AG09319 (cell line): ENCODE measurements around the gene NEDD8.

Source experiments
- DNase-seq: peaks from one replicate; pipeline ENCODE4 v3.0.0-alpha.2; 2010; ENCODE audit warnings: low read depth; ENCODE audit errors: extremely low read depth
- TF ChIP-seq, protein P1 (sequence below): IDR thresholded peaks from 2 replicates; pipeline ENCODE4 v1.5.1; 2011; ENCODE audit warnings: low read depth, mild to moderate bottlenecking, inconsistent platforms, low read length, moderate library complexity

Gene NEDD8

DNA sequence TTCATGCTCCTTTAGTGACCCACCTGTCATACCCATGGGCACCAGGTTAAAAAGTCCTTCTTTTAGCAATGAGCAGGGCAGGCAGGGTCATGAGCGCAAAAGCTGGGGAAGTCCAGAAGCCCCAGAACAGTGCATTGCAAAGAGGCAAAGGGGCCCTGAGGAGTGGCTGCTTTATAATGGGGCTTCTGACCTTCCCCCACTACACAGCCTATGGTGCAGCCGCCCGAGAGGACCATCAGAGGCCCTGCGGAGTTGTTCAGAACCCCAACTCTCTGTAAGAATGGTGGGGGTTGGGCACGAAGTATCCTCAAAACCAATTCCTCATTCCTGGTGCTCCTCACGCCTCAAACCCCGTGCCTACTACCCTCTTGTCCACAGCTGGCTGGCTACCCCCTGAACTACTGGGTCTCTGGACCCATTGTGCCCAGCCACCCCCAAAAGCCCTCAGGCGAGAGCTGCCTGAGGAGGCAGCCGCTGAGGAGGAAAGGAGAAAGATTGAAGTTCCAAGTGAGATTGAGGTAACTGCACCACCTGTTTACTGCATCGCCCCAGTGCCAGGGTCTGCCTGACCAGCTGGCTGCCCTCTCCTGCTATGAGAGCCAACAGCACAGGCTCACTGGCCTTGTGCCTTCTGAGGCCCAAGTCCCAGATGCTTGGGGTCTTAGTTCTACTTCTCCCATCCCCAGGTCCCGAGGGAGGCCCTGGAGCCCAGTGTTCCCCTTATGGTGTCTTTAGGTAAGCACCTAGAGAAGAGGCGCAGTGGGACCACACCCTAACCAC, 53.6 kb downstream of the NEDD8 start:
- DNase-seq: no peak

DNA sequence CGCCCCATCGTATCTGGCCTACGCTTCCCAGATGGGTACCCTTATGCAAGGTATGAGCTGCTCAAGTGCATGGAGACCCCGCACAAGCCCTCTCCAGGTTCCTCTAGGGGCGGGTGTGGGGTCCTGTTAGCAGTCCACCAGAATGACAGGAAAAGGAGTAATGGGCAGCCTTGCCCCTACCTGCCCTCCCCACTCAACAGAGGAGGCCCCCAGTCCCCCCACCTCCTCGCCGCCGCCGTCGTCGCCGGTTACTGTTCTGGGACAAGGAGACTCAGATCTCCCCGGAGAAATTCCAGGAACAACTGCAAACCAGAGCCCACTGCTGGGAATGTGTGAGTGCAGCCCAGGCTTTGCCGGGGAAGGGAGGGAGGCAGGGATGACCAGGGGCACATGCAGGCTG, 54.3 kb downstream of the NEDD8 start:
- TF ChIP-seq, protein P1, sequence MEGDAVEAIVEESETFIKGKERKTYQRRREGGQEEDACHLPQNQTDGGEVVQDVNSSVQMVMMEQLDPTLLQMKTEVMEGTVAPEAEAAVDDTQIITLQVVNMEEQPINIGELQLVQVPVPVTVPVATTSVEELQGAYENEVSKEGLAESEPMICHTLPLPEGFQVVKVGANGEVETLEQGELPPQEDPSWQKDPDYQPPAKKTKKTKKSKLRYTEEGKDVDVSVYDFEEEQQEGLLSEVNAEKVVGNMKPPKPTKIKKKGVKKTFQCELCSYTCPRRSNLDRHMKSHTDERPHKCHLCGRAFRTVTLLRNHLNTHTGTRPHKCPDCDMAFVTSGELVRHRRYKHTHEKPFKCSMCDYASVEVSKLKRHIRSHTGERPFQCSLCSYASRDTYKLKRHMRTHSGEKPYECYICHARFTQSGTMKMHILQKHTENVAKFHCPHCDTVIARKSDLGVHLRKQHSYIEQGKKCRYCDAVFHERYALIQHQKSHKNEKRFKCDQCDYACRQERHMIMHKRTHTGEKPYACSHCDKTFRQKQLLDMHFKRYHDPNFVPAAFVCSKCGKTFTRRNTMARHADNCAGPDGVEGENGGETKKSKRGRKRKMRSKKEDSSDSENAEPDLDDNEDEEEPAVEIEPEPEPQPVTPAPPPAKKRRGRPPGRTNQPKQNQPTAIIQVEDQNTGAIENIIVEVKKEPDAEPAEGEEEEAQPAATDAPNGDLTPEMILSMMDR: no peak
- no peak for DNase-seq

More for the DNA sequence above, 53.6 kb downstream of the NEDD8 start:
- TF ChIP-seq, protein P1: no peak

DNA sequence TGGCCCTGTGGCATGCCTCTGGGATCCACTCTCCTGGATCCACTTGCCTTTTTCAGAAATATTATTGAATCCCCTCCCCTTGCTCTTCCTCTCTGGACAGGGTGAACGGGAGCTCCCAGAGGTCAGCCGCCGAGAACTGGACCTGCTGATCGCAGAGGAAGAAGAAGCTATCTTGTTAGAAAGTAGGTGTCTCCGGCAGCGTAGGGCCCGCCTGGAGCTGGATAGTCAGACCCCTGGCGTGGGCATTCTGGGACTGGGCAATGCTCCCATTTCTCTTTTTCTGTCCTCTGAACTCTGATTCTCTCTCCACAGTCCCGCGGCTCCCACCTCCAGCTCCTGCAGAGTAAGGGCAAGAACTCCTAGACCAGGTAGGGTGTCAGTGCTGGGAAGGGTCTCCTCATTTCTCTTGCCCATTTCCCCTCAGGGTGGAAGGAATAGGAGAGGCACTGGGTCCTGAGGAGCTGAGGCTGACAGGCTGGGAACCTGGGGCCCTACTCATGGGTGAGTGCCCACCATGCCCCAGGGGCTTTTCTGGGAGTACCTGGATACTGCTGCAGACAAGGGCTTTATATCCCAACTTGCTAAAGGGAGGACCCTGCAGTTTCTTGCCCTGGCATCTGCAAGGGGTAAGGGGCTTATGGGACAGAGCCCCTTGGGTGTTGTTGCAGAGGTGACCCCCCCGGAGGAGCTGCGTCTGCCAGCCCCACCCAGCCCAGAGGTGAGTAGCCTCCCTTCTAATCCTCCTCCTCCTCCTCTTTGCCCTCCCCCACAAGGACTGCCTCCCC, 54.9 kb downstream of the NEDD8 start:
- no peak for DNase-seq
- TF ChIP-seq, protein P1: no peak

DNA sequence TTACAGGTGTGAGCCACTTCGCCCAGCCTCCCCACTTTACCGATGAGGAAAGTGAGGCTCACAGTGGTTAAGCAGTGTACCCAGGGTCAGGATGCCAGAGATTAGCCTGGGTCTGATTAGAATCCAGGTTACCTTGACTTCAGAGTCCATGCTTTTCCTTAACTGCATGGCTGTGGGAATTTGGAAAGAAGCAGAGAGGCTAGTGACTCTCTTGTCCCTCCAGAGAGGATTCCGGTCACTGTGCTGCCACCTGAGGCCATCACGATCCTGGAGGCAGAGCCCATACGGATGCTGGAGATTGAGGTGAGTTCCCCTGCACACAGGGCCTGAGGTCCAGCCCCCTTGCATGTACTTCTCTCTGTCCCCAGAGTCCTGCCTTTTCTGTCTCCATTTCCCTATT, 55.6 kb downstream of the NEDD8 start:
- TF ChIP-seq, protein P1: no peak
- DNase-seq: no peak

DNA sequence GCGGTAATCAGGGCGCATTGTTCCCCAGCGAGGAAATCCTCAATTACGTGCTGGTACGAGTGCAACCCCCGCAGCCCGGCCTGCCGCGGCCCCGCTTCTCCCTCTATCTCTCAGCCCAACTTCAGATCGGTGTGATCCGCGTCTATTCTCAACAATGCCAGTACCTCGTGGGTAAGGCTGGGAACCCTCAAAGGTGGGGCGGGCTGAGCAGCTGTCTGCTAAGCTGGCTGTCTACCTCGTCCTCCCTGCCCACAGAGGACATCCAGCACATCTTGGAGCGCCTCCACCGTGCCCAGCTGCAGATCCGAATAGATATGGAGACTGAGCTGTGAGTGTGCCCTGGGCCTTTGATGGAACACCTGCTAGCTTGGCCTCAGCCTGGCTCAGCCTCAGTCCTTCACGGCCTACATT, 59.3 kb downstream of the NEDD8 start:
- no peak for DNase-seq
- TF ChIP-seq, protein P1: no peak

DNA sequence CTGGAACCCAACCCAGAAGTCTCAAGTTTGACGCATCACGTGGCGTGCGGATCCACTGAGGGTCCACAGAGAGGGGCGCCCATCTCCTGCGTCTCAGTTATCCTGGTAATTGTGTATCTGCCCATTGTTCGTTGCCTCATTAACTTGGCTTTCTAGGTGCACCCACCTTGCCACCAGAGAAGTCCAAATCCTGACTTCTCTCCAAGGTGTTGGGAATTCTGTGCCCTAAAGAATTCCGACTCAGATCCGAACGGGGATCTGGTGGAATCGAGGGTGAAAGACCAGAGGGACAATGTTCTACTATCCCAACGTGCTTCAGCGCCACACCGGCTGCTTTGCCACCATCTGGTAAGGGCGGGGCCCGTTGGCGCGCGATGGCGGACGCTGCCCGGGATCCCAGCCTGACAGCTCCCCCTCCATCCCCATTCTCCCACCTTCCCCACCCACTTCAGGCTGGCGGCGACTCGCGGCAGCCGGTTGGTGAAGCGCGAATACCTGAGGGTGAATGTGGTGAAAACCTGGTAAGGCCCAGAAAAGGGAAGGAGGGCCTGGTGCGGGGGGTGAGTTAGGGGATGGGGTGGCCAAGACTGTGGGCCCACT, 59.8 kb downstream of the NEDD8 start:
- DNase-seq: no peak
- TF ChIP-seq, protein P1: no peak
